GM19438 (cell line): ENCODE results near the gene PLA1A.

Source experiments
- ATAC-seq: cut with Tn5 transposase; IDR thresholded peaks from one replicate; pipeline ENCODE4 v1.9.1; 2021; ENCODE audit warnings: low read depth; ENCODE audit not compliant: unreplicated experiment

PLA1A gene

GRCh38 chr3:119604878-119605277 lies 7.2 kb downstream of the PLA1A start:
- no peak for ATAC-seq

GRCh38 chr3:119608405-119609000 lies 10.8 kb downstream of the PLA1A start:
- ATAC-seq, result no peak

GRCh38 chr3:119609301-119609700 lies 11.6 kb downstream of the PLA1A start:
- ATAC-seq, result no peak

GRCh38 chr3:119611664-119612063 lies 14.0 kb downstream of the PLA1A start:
- ATAC-seq, result no peak

GRCh38 chr3:119613201-119613600 lies 15.5 kb downstream of the PLA1A start:
- ATAC-seq, result no peak

- no peak for ATAC-seq
These were observed 16.2 kb downstream of the PLA1A start for GRCh38 chr3:119613872-119614271.

- ATAC-seq, result no peak
These were observed 18.4 kb downstream of the PLA1A start for GRCh38 chr3:119616056-119616455.

- no peak for ATAC-seq
These were observed 21.4 kb downstream of the PLA1A start for GRCh38 chr3:119619094-119619493.

- no peak for ATAC-seq
These were observed 23.2 kb downstream of the PLA1A start for GRCh38 chr3:119620899-119621298.

- no peak for ATAC-seq
These were observed 26.5 kb downstream of the PLA1A start for GRCh38 chr3:119624002-119624720.

GRCh38 chr3:119625451-119626153 lies 27.9 kb downstream of the PLA1A start:
- ATAC-seq, result no peak

- ATAC-seq, result no peak
These were observed 28.5 kb downstream of the PLA1A start for GRCh38 chr3:119626196-119626595.

GRCh38 chr3:119627461-119627860 lies 29.8 kb downstream of the PLA1A start:
- ATAC-seq, result no peak

- no peak for ATAC-seq
These were observed 30.7 kb downstream of the PLA1A start for GRCh38 chr3:119628390-119628789.

GRCh38 chr3:119628816-119629445 lies 31.2 kb downstream of the PLA1A start:
- no peak for ATAC-seq

GRCh38 chr3:119630128-119630879 lies 32.6 kb downstream of the PLA1A start:
- no peak for ATAC-seq

- ATAC-seq, result no peak
These were observed 33.2 kb downstream of the PLA1A start for GRCh38 chr3:119630880-119631329.

GRCh38 chr3:119631516-119631915 lies 33.8 kb downstream of the PLA1A start:
- no peak for ATAC-seq

GRCh38 chr3:119632216-119632615 lies 34.5 kb downstream of the PLA1A start:
- ATAC-seq, result no peak

- ATAC-seq, result no peak
These were observed 35.1 kb downstream of the PLA1A start for GRCh38 chr3:119632829-119633228.

GRCh38 chr3:119635719-119636118 lies 38.0 kb downstream of the PLA1A start:
- no peak for ATAC-seq
